ENCODE data around the gene PRR5L. TPM values are rescaled to one million over a fixed set of nuclear protein-coding genes. Genes with fewer than 3 reads are reported as not detected.
"Not testable (repeated sequence)": the region's sequence is repeated elsewhere in the genome, so short reads cannot be mapped to it uniquely, and the experiment has no call there.

The PRR5L gene
- total RNA-seq, 1 donor from 2014 or later: 32.5 TPM

GRCh38 chr11:36478700-36479329 lies 182.7 kb downstream of the PRR5L start:
- Histone ChIP-seq H3K36me3 (peaks cover 0 to 3% of the 10 kb centered on the region in 2 donors), H3K9me3 (no peaks in the 10 kb centered on the region), H3K27ac (no peak overlapping the region), H3K4me1 (no peaks in the 10 kb centered on the region), H3K27me3 (no peaks in the 10 kb centered on the region), H3K4me3 (no peak overlapping the region)
- intact Hi-C loops (cut with DNase I): loop anchor here (5.0 kb wide), 1 partner anchor 172 kb away; no protein-coding TSS in a partner anchor
- DNase-seq (ENCODE audit: low spot score in 2 of 2): no peak
- TF ChIP-seq, protein P1, sequence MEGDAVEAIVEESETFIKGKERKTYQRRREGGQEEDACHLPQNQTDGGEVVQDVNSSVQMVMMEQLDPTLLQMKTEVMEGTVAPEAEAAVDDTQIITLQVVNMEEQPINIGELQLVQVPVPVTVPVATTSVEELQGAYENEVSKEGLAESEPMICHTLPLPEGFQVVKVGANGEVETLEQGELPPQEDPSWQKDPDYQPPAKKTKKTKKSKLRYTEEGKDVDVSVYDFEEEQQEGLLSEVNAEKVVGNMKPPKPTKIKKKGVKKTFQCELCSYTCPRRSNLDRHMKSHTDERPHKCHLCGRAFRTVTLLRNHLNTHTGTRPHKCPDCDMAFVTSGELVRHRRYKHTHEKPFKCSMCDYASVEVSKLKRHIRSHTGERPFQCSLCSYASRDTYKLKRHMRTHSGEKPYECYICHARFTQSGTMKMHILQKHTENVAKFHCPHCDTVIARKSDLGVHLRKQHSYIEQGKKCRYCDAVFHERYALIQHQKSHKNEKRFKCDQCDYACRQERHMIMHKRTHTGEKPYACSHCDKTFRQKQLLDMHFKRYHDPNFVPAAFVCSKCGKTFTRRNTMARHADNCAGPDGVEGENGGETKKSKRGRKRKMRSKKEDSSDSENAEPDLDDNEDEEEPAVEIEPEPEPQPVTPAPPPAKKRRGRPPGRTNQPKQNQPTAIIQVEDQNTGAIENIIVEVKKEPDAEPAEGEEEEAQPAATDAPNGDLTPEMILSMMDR (IDR thresholded peaks at IDR 0.05): peak; percentile 28 to 62 (median 40)

- Histone ChIP-seq H3K4me3 (no peak overlapping the region), H3K27me3 (no peaks in the 10 kb centered on the region), H3K9me3 (no peaks in the 10 kb centered on the region), H3K36me3 (peaks cover 8 to 18% of the 10 kb centered on the region in 2 donors), H3K4me1 (no peaks in the 10 kb centered on the region), H3K27ac (no peak overlapping the region)
- TF ChIP-seq, protein P1 (IDR thresholded peaks at IDR 0.05): no peak
- intact Hi-C loops (cut with DNase I): no loop called here
- no peak for DNase-seq (ENCODE audit: low spot score in 2 of 2)
Observed at GRCh38 chr11:36480833-36481232, 184.7 kb downstream of the PRR5L start.

GRCh38 chr11:36483042-36483441 lies 187.0 kb downstream of the PRR5L start:
- intact Hi-C loops (cut with DNase I); H3K27ac ChIP-seq; DNase-seq (ENCODE audit: low spot score in 2 of 2): not testable (repeated sequence)

DNA sequence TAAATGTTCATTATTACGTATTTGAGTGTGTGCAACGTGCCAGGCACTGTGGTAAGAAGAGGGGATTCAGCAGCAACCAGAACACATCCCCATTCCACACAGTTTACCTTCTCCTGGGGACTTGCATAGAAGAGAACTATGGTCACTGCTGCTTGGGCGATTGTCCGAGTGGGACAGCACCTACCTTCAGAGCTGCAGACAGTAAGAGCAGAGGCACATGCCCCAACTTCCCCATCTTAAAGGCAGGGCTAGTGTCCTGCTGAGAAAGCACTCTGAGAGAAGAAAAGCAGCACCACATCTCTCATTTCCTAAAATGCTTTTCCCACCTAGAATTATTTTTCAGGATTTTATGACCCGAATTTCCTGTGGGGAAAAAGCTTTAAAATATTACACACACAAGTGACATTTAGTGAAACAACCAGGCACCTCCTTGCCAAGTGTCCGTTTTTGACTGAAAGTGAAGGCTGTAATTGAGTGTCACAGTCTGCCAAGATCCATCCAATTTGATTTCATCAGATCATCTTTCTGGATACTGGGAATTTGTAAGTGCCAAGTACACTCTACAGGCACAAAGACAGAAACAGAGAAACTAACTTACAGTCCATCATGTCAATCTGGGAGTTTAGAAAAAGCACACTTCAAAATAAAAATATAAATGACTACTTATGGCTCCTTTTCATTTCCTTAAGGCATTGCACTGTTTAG lies 189.4 kb downstream of the PRR5L start:
- intact Hi-C loops (cut with DNase I): no loop called here
- DNase-seq (ENCODE audit: low spot score in 2 of 2): no peak
- Histone ChIP-seq H3K36me3 (peaks cover 27 to 56% of the 10 kb centered on the region in 2 donors), H3K9me3 (no peaks in the 10 kb centered on the region), H3K4me3 (no peak overlapping the region), H3K4me1 (peaks cover 0 to 5% of the 10 kb centered on the region in 2 donors), H3K27ac (no peak overlapping the region), H3K27me3 (no peaks in the 10 kb centered on the region)
- TF ChIP-seq, protein P1 (IDR thresholded peaks at IDR 0.05): no peak

More at GRCh38 chr11:36483042-36483441, 187.0 kb downstream of the PRR5L start:
- peaks cover 25 to 37% of the 10 kb centered on the region in 2 donors for H3K36me3 ChIP-seq
- not testable (repeated sequence) for H3K27me3 ChIP-seq, H3K4me1 ChIP-seq, H3K4me3 ChIP-seq, H3K9me3 ChIP-seq

- intact Hi-C loops (cut with DNase I): no loop called here
Observed at GRCh38 chr11:36487619-36488018, 191.5 kb downstream of the PRR5L start.

More at GRCh38 chr11:36487619-36488018, 191.5 kb downstream of the PRR5L start:
- TF ChIP-seq, protein P1 (IDR thresholded peaks at IDR 0.05): no peak
- peak overlapping the region; percentile 45 to 48 for H3K27ac ChIP-seq
- peaks cover 35 to 74% of the 10 kb centered on the region in 2 donors for H3K36me3 ChIP-seq
- H3K4me3 ChIP-seq: no peak overlapping the region
- H3K4me1 ChIP-seq: peaks cover 0 to 5% of the 10 kb centered on the region in 2 donors
- no peaks in the 10 kb centered on the region for H3K27me3 ChIP-seq
- H3K9me3 ChIP-seq: no peaks in the 10 kb centered on the region
- no peak for DNase-seq (ENCODE audit: low spot score in 2 of 2)

All from ascending aorta (tissue), 2 donors.